DOHH2 (cell line): Measurements from ENCODE around the gene MAN2A1.

Experiments
- H3F3A ChIP-seq: fragments of 200-600 bp; sonication (generic), shearing (Covaris generic); 2 replicates; pipeline ENCODE4 v1.6.0; 2016; ENCODE audit warnings: antibody characterized with exemption, mild to moderate bottlenecking; ENCODE audit not compliant: control insufficient read depth, insufficient read depth
- H3K27ac ChIP-seq: fragments of 200-600 bp; sonication (generic); 2 replicates; pipeline ENCODE4 v1.5.1; 2014; ENCODE audit warnings: low read depth, mild to moderate bottlenecking, low read length, moderate library complexity
- H3K27me3 ChIP-seq: fragments of 200-600 bp; sonication (generic); 2 replicates; pipeline ENCODE4 v1.6.1; 2014; ENCODE audit warnings: mild to moderate bottlenecking, low read length, mixed read lengths; ENCODE audit not compliant: control insufficient read depth
- H3K36me3 ChIP-seq: fragments of 200-600 bp; sonication (generic); 2 replicates; pipeline ENCODE4 v1.6.1; 2014; ENCODE audit warnings: mild to moderate bottlenecking, low read length, moderate library complexity, mixed read lengths; ENCODE audit not compliant: control insufficient read depth
- H3K4me1 ChIP-seq: fragments of 200-600 bp; sonication (generic); 2 replicates; pipeline ENCODE4 v1.6.1; 2014; ENCODE audit warnings: mild to moderate bottlenecking, low read length, mixed read lengths; ENCODE audit not compliant: control insufficient read depth
- H3K4me2 ChIP-seq: fragments of 200-600 bp; sonication (generic); 2 replicates; pipeline ENCODE4 v1.6.0; 2014; ENCODE audit warnings: mild to moderate bottlenecking, low read length, moderate library complexity
- H3K4me3 ChIP-seq: fragments of 200-600 bp; sonication (generic); 2 replicates; pipeline ENCODE4 v1.5.1; 2014; ENCODE audit warnings: mild to moderate bottlenecking, low read length, mixed read lengths
- H3K79me2 ChIP-seq: fragments of 200-600 bp; sonication (generic); 2 replicates; pipeline ENCODE4 v1.6.1; 2014; ENCODE audit warnings: mild to moderate bottlenecking, low read length, mixed read lengths; ENCODE audit not compliant: control insufficient read depth
- H3K9me2 ChIP-seq: fragments of 200-600 bp; sonication (generic); replicated peaks from 2 replicates; pipeline ENCODE4 v1.6.1; 2014; ENCODE audit warnings: mild to moderate bottlenecking, low read length, mixed read lengths; ENCODE audit not compliant: control insufficient read depth
- H3K9me3 ChIP-seq: fragments of 200-600 bp; sonication (generic); 2 replicates; pipeline ENCODE4 v1.6.1; 2014; ENCODE audit warnings: antibody characterized with exemption, low read length, mixed read lengths; ENCODE audit not compliant: control insufficient read depth, insufficient read depth
- H4K20me1 ChIP-seq: fragments of 200-600 bp; sonication (generic); 2 replicates; pipeline ENCODE4 v1.6.0; 2014; ENCODE audit warnings: low read depth, mild to moderate bottlenecking, antibody characterized with exemption, low read length, moderate library complexity; ENCODE audit not compliant: control insufficient read depth, insufficient read depth
- CTCF ChIP-seq: fragments of 200-600 bp; sonication (generic); IDR thresholded peaks from one replicate; pipeline ENCODE4 v1.5.1; 2014; ENCODE audit warnings: antibody characterized with exemption, mild to moderate bottlenecking, low read depth, low read length; ENCODE audit not compliant: poor library complexity, severe bottlenecking
- EZH2phosphoT487 ChIP-seq: fragments of 200-600 bp; sonication (generic); IDR thresholded peaks from 2 replicates; pipeline ENCODE4 v1.6.1; 2017; ENCODE audit warnings: borderline replicate concordance, mild to moderate bottlenecking, antibody characterized with exemption, low read length, moderate library complexity, mixed read lengths

The MAN2A1 gene

GRCh38 chr5:109844695-109845094, 155.0 kb downstream of the MAN2A1 start:
- Histone ChIP-seq H3K4me1 (no peaks in the 10 kb centered on the region), H4K20me1 (no peaks in the 10 kb centered on the region), H3K27me3 (no peaks in the 10 kb centered on the region), H3K36me3 (peaks cover 18% of the 10 kb centered on the region), H3K79me2 (no peaks in the 10 kb centered on the region), H3F3A (no peaks in the 10 kb centered on the region), H3K4me2 (no peak overlapping the region), H3K4me3 (no peak overlapping the region), H3K27ac (no peak overlapping the region), H3K9me2 (no peaks in the 10 kb centered on the region), H3K9me3 (no peaks in the 10 kb centered on the region)
- TF ChIP-seq EZH2phosphoT487 (no peak), CTCF (no peak)

GRCh38 chr5:109848130-109848529, 158.4 kb downstream of the MAN2A1 start:
- Histone ChIP-seq H3K27ac (no peak overlapping the region), H3K4me3 (no peak overlapping the region), H4K20me1 (no peaks in the 10 kb centered on the region), H3K79me2 (no peaks in the 10 kb centered on the region), H3F3A (no peaks in the 10 kb centered on the region), H3K9me3 (no peaks in the 10 kb centered on the region), H3K36me3 (peaks cover 9% of the 10 kb centered on the region), H3K27me3 (no peaks in the 10 kb centered on the region), H3K9me2 (no peaks in the 10 kb centered on the region), H3K4me2 (no peak overlapping the region), H3K4me1 (no peaks in the 10 kb centered on the region)
- TF ChIP-seq EZH2phosphoT487 (no peak), CTCF (no peak)

- H4K20me1 ChIP-seq: no peaks in the 10 kb centered on the region
- H3K36me3 ChIP-seq: peaks cover 9% of the 10 kb centered on the region
- no peak overlapping the region for H3K4me2 ChIP-seq
- H3F3A ChIP-seq: no peaks in the 10 kb centered on the region
- H3K4me3 ChIP-seq: no peak overlapping the region
- no peaks in the 10 kb centered on the region for H3K27me3 ChIP-seq
- TF ChIP-seq EZH2phosphoT487: no peak
- no peak for TF ChIP-seq CTCF
- no peaks in the 10 kb centered on the region for H3K9me2 ChIP-seq
- H3K4me1 ChIP-seq: no peaks in the 10 kb centered on the region
- no peaks in the 10 kb centered on the region for H3K9me3 ChIP-seq
- H3K79me2 ChIP-seq: no peaks in the 10 kb centered on the region
- H3K27ac ChIP-seq: no peak overlapping the region
Observed at GRCh38 chr5:109849478-109850088, 159.9 kb downstream of the MAN2A1 start.
